Hepatocyte (in vitro differentiated cells): ENCODE measurements around the gene EFNA2. TPM values are rescaled to one million over a fixed set of nuclear protein-coding genes. Genes with fewer than 3 reads are reported as not detected.

ENCODE experiments used
- DNase-seq: peaks from one replicate; pipeline ENCODE4 v3.0.0-alpha.2; 2016; ENCODE audit warnings: low spot score
- H2AFZ ChIP-seq: fragments of 200-600 bp; sonication (generic); 2 replicates; pipeline ENCODE4 v1.6.0; 2016; ENCODE audit warnings: antibody characterized with exemption, mild to moderate bottlenecking
- H3K27ac ChIP-seq: fragments of 200-600 bp; sonication (generic); 2 replicates; pipeline ENCODE4 v1.5.1; 2016; ENCODE audit warnings: mild to moderate bottlenecking
- H3K27me3 ChIP-seq: fragments of 200-600 bp; sonication (generic); 2 replicates; pipeline ENCODE4 v1.6.1; 2016
- H3K36me3 ChIP-seq: fragments of 200-600 bp; sonication (generic); replicated peaks from 2 replicates; pipeline ENCODE4 v1.5.1; 2016; ENCODE audit warnings: low read depth; ENCODE audit not compliant: insufficient read depth
- H3K4me1 ChIP-seq: fragments of 200-600 bp; sonication (generic); 2 replicates; pipeline ENCODE4 v1.5.1; 2016; ENCODE audit warnings: mild to moderate bottlenecking, moderate library complexity; ENCODE audit not compliant: insufficient read depth
- H3K4me2 ChIP-seq: fragments of 200-600 bp; sonication (generic); 2 replicates; pipeline ENCODE4 v1.6.0; 2016
- H3K4me3 ChIP-seq: fragments of 200-600 bp; sonication (generic); 2 replicates; pipeline ENCODE4 v1.5.1; 2016; ENCODE audit warnings: mild to moderate bottlenecking
- H3K79me2 ChIP-seq: fragments of 200-600 bp; sonication (generic); 2 replicates; pipeline ENCODE4 v1.6.0; 2017; ENCODE audit warnings: mild to moderate bottlenecking
- H3K9me2 ChIP-seq: fragments of 200-600 bp; sonication (generic); replicated peaks from 2 replicates; pipeline ENCODE4 v1.6.0; 2017; ENCODE audit warnings: mild to moderate bottlenecking; ENCODE audit not compliant: insufficient read depth
- H3K9me3 ChIP-seq: fragments of 200-600 bp; sonication (generic); 2 replicates; pipeline ENCODE4 v1.5.1; 2016; ENCODE audit warnings: low read depth, mild to moderate bottlenecking
- H4K20me1 ChIP-seq: fragments of 200-600 bp; sonication (generic); 2 replicates; pipeline ENCODE4 v1.6.0; 2016; ENCODE audit warnings: mild to moderate bottlenecking; ENCODE audit not compliant: insufficient read depth, poor library complexity, severe bottlenecking
- CTCF ChIP-seq: fragments of 200-600 bp; sonication (generic); IDR thresholded peaks from 2 replicates; pipeline ENCODE4 v1.5.1; 2016; ENCODE audit warnings: antibody characterized with exemption, mild to moderate bottlenecking; ENCODE audit not compliant: poor library complexity
- EZH2 ChIP-seq: fragments of 200-600 bp; sonication (generic); IDR thresholded peaks from 2 replicates; pipeline ENCODE4 v1.6.1; 2016; ENCODE audit warnings: antibody characterized with exemption, mild to moderate bottlenecking, borderline replicate concordance
- EZH2phosphoT487 ChIP-seq: fragments of 200-600 bp; sonication (generic); IDR thresholded peaks from one replicate; pipeline ENCODE4 v1.6.1; 2018; ENCODE audit warnings: antibody characterized with exemption, mild to moderate bottlenecking, low read depth, moderate library complexity; ENCODE audit not compliant: unreplicated experiment, severe bottlenecking
- WGBS: methylation state at CpG from one replicate; pipeline ENCODE4 v1.1.6; 2016; ENCODE audit warnings: low lambda C conversion rate; ENCODE audit errors: missing lambda C conversion rate; 5-methylcytosine and 5-hydroxymethylcytosine counted together
- polyA plus RNA-seq: library from polyadenylated mRNA; unstranded; fragments of >200 nt; fragmentation: Nextera tagmentation; extraction: Ambion mirVana; gene quantifications from 2 replicates; pipeline ENCODE4 v1.2.1, GENCODE V29; 2016
- total RNA-seq: library from RNA; depleted of rRNA; stranded (reverse); fragments of >200 nt; gene quantifications from 2 replicates; pipeline ENCODE4 v1.2.3, GENCODE V29; 2014

Gene EFNA2
- total and polyA plus RNA-seq, 2 experiments from 2014 or later = 1.3 to 14.2 TPM

GRCh38 chr19:1279782-1280341, 5.8 kb upstream of the EFNA2 start:
- peaks cover 14% of the 10 kb centered on the region for H3K79me2 ChIP-seq
- DNase-seq = peak; percentile 89
- no peaks in the 10 kb centered on the region for H3K36me3 ChIP-seq
- H3K4me2 ChIP-seq = no peak overlapping the region
- WGBS = 46% methylated on average over 10 of the region's 10 CpGs
- no peak overlapping the region for H2AFZ ChIP-seq
- peak; percentile 80 for TF ChIP-seq CTCF
- TF ChIP-seq EZH2phosphoT487 = no peak
- no peaks in the 10 kb centered on the region for H3K9me2 ChIP-seq
- peaks cover 25% of the 10 kb centered on the region for H3K4me1 ChIP-seq
- H4K20me1 ChIP-seq = peaks cover 1% of the 10 kb centered on the region
- no peak overlapping the region for H3K4me3 ChIP-seq
- no peaks in the 10 kb centered on the region for H3K27me3 ChIP-seq
- no peak overlapping the region for H3K27ac ChIP-seq
- no peaks in the 10 kb centered on the region for H3K9me3 ChIP-seq

GRCh38 chr19:1280636-1281568, 4.8 kb upstream of the EFNA2 start:
- Histone ChIP-seq H3K4me3 (no peak overlapping the region), H3K27me3 (no peaks in the 10 kb centered on the region), H3K9me2 (no peaks in the 10 kb centered on the region), H3K9me3 (no peaks in the 10 kb centered on the region), H3K36me3 (no peaks in the 10 kb centered on the region), H3K79me2 (peaks cover 13% of the 10 kb centered on the region), H4K20me1 (no peaks in the 10 kb centered on the region), H3K4me1 (peaks cover 27% of the 10 kb centered on the region), H3K27ac (no peak overlapping the region), H3K4me2 (no peak overlapping the region), H2AFZ (no peak overlapping the region)
- DNase-seq = no peak
- 94% methylated on average over 38 of the region's 53 CpGs for WGBS
- TF ChIP-seq EZH2phosphoT487 (no peak), CTCF (no peak), EZH2 (no peak)

GRCh38 chr19:1281569-1282287, 3.9 kb upstream of the EFNA2 start:
- H3K9me3 ChIP-seq = no peaks in the 10 kb centered on the region

More at GRCh38 chr19:1281569-1282287, 3.9 kb upstream of the EFNA2 start:
- TF ChIP-seq CTCF (no peak), EZH2 (no peak), EZH2phosphoT487 (no peak)
- Histone ChIP-seq H3K4me1 (peaks cover 23% of the 10 kb centered on the region), H2AFZ (no peak overlapping the region), H3K9me2 (no peaks in the 10 kb centered on the region), H4K20me1 (no peaks in the 10 kb centered on the region), H3K27me3 (no peaks in the 10 kb centered on the region), H3K27ac (no peak overlapping the region), H3K4me3 (no peak overlapping the region), H3K4me2 (no peak overlapping the region), H3K79me2 (peaks cover 10% of the 10 kb centered on the region), H3K36me3 (no peaks in the 10 kb centered on the region)
- 77% methylated on average over 13 of the region's 15 CpGs for WGBS
- DNase-seq = no peak
